ENCODE results near the gene KCTD16.

KCTD16 gene

GRCh38 chr5:144335561-144335960 is 164.9 kb downstream of the KCTD16 start:
- no peak for DNase-seq (ENCODE audit: low spot score)

- DNase-seq (ENCODE audit: low spot score): no peak
Measured at GRCh38 chr5:144336191-144336961, 165.7 kb downstream of the KCTD16 start.

- no peak for DNase-seq (ENCODE audit: low spot score)
Measured at GRCh38 chr5:144352330-144352729, 181.7 kb downstream of the KCTD16 start.

GRCh38 chr5:144352732-144353317 is 182.2 kb downstream of the KCTD16 start:
- no peak for DNase-seq (ENCODE audit: low spot score)

GRCh38 chr5:144356489-144356888 is 185.8 kb downstream of the KCTD16 start:
- no peak for DNase-seq (ENCODE audit: low spot score)

GRCh38 chr5:144361406-144361805 is 190.7 kb downstream of the KCTD16 start:
- no peak for DNase-seq (ENCODE audit: low spot score)

GRCh38 chr5:144365885-144366284 is 195.2 kb downstream of the KCTD16 start:
- DNase-seq (ENCODE audit: low spot score): no peak

- no peak for DNase-seq (ENCODE audit: low spot score)
Measured at GRCh38 chr5:144367991-144368390, 197.3 kb downstream of the KCTD16 start.

- no peak for DNase-seq (ENCODE audit: low spot score)
Measured at GRCh38 chr5:144368556-144368955, 197.9 kb downstream of the KCTD16 start.

- no peak for DNase-seq (ENCODE audit: low spot score)
Measured at GRCh38 chr5:144369006-144369405, 198.3 kb downstream of the KCTD16 start.

- DNase-seq (ENCODE audit: low spot score): no peak
Measured at GRCh38 chr5:144370273-144370672, 199.6 kb downstream of the KCTD16 start.

- no peak for DNase-seq (ENCODE audit: low spot score)
Measured at GRCh38 chr5:144374637-144375036, 204.0 kb downstream of the KCTD16 start.

GRCh38 chr5:144377207-144377606 is 206.5 kb downstream of the KCTD16 start:
- no peak for DNase-seq (ENCODE audit: low spot score)

GRCh38 chr5:144378681-144379080 is 208.0 kb downstream of the KCTD16 start:
- no peak for DNase-seq (ENCODE audit: low spot score)

- no peak for DNase-seq (ENCODE audit: low spot score)
Measured at GRCh38 chr5:144385597-144385996, 214.9 kb downstream of the KCTD16 start.

- DNase-seq (ENCODE audit: low spot score): no peak
Measured at GRCh38 chr5:144386315-144386714, 215.6 kb downstream of the KCTD16 start.

GRCh38 chr5:144390133-144390532 is 219.5 kb downstream of the KCTD16 start:
- DNase-seq (ENCODE audit: low spot score): no peak

- no peak for DNase-seq (ENCODE audit: low spot score)
Measured at GRCh38 chr5:144391044-144391443, 220.4 kb downstream of the KCTD16 start.

- DNase-seq (ENCODE audit: low spot score): no peak
Measured at GRCh38 chr5:144393641-144394435, 223.2 kb downstream of the KCTD16 start.

- no peak for DNase-seq (ENCODE audit: low spot score)
Measured at GRCh38 chr5:144395704-144396103, 225.0 kb downstream of the KCTD16 start.

- DNase-seq (ENCODE audit: low spot score): no peak
Measured at GRCh38 chr5:144403058-144403457, 232.4 kb downstream of the KCTD16 start.

- DNase-seq (ENCODE audit: low spot score): no peak
Measured at GRCh38 chr5:144403817-144404420, 233.2 kb downstream of the KCTD16 start.

- DNase-seq (ENCODE audit: low spot score): no peak
Measured at GRCh38 chr5:144404672-144405071, 234.0 kb downstream of the KCTD16 start.

Data from kidney capillary endothelial cell (primary cell).